ENCODE data around the gene YAE1.

The YAE1 gene

GRCh38 chr7:39618868-39619267, 52.7 kb downstream of the YAE1 start:
- H3K9ac ChIP-seq: no peak overlapping the region
- no peaks in the 10 kb centered on the region for H3K9me3 ChIP-seq (ENCODE audit: control insufficient read depth, low read length)
- no peaks in the 10 kb centered on the region for H3K36me3 ChIP-seq (ENCODE audit: control insufficient read depth, insufficient read depth, low read length)
- H3K27ac ChIP-seq: no peak overlapping the region
- H3K4me3 ChIP-seq (ENCODE audit: low read depth, low read length): no peak overlapping the region
- peaks cover 2% of the 10 kb centered on the region for H3K4me1 ChIP-seq
- no peak overlapping the region for H2AFZ ChIP-seq
- no peak overlapping the region for H3K4me2 ChIP-seq (ENCODE audit: low read length)
- no peaks in the 10 kb centered on the region for H3K27me3 ChIP-seq (ENCODE audit: control insufficient read depth, insufficient read depth, low read length)
- peaks cover 3% of the 10 kb centered on the region for H3K79me2 ChIP-seq
- TF ChIP-seq CTCF (IDR thresholded peaks at IDR 0.05): no peak

- no peaks in the 10 kb centered on the region for H3K9me3 ChIP-seq (ENCODE audit: control insufficient read depth, low read length)
- TF ChIP-seq CTCF (IDR thresholded peaks at IDR 0.05): no peak
Observed at GRCh38 chr7:39620486-39620885, 54.3 kb downstream of the YAE1 start.

GRCh38 chr7:39621261-39621660, 55.1 kb downstream of the YAE1 start:
- Histone ChIP-seq H3K27ac (no peak overlapping the region), H3K9ac (no peak overlapping the region), H3K27me3 (ENCODE audit: control insufficient read depth, insufficient read depth, low read length) (no peaks in the 10 kb centered on the region)

More at GRCh38 chr7:39620486-39620885, 54.3 kb downstream of the YAE1 start:
- H3K9ac ChIP-seq: no peak overlapping the region
- no peak overlapping the region for H2AFZ ChIP-seq
- no peak overlapping the region for H3K27ac ChIP-seq
- no peak overlapping the region for H3K4me3 ChIP-seq (ENCODE audit: low read depth, low read length)
- no peak overlapping the region for H3K4me2 ChIP-seq (ENCODE audit: low read length)
- peaks cover 8% of the 10 kb centered on the region for H3K4me1 ChIP-seq
- H3K36me3 ChIP-seq (ENCODE audit: control insufficient read depth, insufficient read depth, low read length): no peaks in the 10 kb centered on the region
- peaks cover 11% of the 10 kb centered on the region for H3K79me2 ChIP-seq
- no peaks in the 10 kb centered on the region for H3K27me3 ChIP-seq (ENCODE audit: control insufficient read depth, insufficient read depth, low read length)

GRCh38 chr7:39621784-39622411, 55.7 kb downstream of the YAE1 start:
- TF ChIP-seq CTCF (IDR thresholded peaks at IDR 0.05): no peak
- H3K27me3 ChIP-seq (ENCODE audit: control insufficient read depth, insufficient read depth, low read length): no peaks in the 10 kb centered on the region
- no peak overlapping the region for H3K9ac ChIP-seq
- H2AFZ ChIP-seq: no peak overlapping the region
- H3K36me3 ChIP-seq (ENCODE audit: control insufficient read depth, insufficient read depth, low read length): no peaks in the 10 kb centered on the region
- peak overlapping the region; percentile 92 for H3K4me3 ChIP-seq (ENCODE audit: low read depth, low read length)
- peak overlapping the region; percentile 97 for H3K4me2 ChIP-seq (ENCODE audit: low read length)
- peaks cover 20% of the 10 kb centered on the region for H3K79me2 ChIP-seq
- peaks cover 11% of the 10 kb centered on the region for H3K4me1 ChIP-seq
- H3K27ac ChIP-seq: no peak overlapping the region
- no peaks in the 10 kb centered on the region for H3K9me3 ChIP-seq (ENCODE audit: control insufficient read depth, low read length)

More at GRCh38 chr7:39621261-39621660, 55.1 kb downstream of the YAE1 start:
- H3K4me2 ChIP-seq (ENCODE audit: low read length): no peak overlapping the region
- H3K79me2 ChIP-seq: peaks cover 15% of the 10 kb centered on the region
- H3K9me3 ChIP-seq (ENCODE audit: control insufficient read depth, low read length): no peaks in the 10 kb centered on the region
- no peaks in the 10 kb centered on the region for H3K36me3 ChIP-seq (ENCODE audit: control insufficient read depth, insufficient read depth, low read length)
- no peak overlapping the region for H2AFZ ChIP-seq
- no peak overlapping the region for H3K4me3 ChIP-seq (ENCODE audit: low read depth, low read length)
- peaks cover 11% of the 10 kb centered on the region for H3K4me1 ChIP-seq
- TF ChIP-seq CTCF (IDR thresholded peaks at IDR 0.05): no peak
